C4-2B (cell line): ENCODE data around the gene TEX11.

Experiments used
- CTCF ChIP-seq: fragments of 450-650 bp; conservative IDR thresholded peaks from 2 replicates; pipeline ENCODE4 v1.5.1; 2017; ENCODE audit warnings: mild to moderate bottlenecking
- ZFX ChIP-seq: fragments of 450-650 bp; IDR thresholded peaks from 2 replicates; pipeline ENCODE4 v1.6.1; 2017

GRCh38 chrX:70577442-70577841, 331.1 kb downstream of the TEX11 start:
- TF ChIP-seq CTCF (no peak), ZFX (no peak)
